Measurements from ENCODE around the gene HOMER3. TPM values are rescaled to one million over a fixed set of nuclear protein-coding genes. Genes with fewer than 3 reads are reported as not detected.
A peak's percentile ranks its signal among the peaks of the same experiment; 100 is the strongest.
"Not testable (repeated sequence)": the region's sequence is repeated elsewhere in the genome, so short reads cannot be mapped to it uniquely, and the experiment has no call there.

HOMER3 gene
- total and polyA plus RNA-seq, 10 of the 15 experiments (the other 5 are each of a cell fraction or from before 2014, with no cell fraction given): 0.18 to 10.6 (median 0.50) TPM; not detected in 2

DNA sequence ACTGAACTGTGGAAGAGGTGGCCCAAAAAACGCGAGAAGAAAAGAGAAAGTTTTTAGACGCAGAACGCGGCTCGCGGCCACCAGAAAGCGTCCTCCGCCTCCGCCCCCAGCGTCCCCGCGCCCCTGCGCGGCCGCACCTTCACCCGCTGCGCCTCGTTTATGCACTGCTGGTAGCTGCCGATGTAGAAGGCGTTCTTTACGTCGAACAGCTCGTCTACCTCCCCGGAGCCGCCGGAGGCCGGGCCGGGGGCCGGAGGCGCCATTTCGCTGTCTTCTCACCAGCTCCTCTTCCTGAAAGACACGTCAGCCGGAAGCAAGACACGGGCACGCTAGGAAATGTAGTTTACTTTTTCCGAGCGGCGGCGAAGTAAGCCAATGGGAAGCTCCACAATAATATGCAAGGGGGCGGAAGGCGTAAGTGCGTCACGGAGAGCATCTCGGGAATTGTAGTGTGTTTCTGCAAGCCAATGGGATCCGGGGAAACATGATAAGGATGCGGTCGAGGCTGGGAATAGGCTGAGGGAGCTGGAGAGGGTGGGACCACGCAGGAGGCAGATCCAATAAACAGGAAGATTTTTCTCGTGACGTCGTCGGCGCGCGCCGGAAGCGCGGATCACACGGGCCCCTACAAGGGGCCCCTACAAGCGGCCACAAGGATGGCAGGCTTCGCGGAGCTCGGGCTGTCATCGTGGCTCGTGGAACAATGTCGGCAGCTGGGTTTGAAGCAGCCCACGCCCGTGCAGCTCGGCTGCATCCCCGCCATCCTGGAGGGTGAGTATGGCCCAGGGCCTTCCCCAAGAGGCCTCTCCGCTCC is 21.7 kb downstream of the HOMER3 start, which contains the start of the genes COPE and DDX49 (continued):
- TF ChIP-seq USF2 (IDR thresholded peaks at IDR 0.05; ENCODE audit: borderline replicate concordance, low read depth, low read length) (peak; percentile 48), NBN (IDR thresholded peaks at IDR 0.05) (peak; percentile 94), TCF3 (IDR thresholded peaks at IDR 0.05; ENCODE audit: borderline replicate concordance, insufficient read depth, low read depth, low read length) (no peak), ELK1 (IDR thresholded peaks at IDR 0.05; ENCODE audit: low read depth, low read length) (peak; percentile 88)
- TF ChIP-seq, protein P1, sequence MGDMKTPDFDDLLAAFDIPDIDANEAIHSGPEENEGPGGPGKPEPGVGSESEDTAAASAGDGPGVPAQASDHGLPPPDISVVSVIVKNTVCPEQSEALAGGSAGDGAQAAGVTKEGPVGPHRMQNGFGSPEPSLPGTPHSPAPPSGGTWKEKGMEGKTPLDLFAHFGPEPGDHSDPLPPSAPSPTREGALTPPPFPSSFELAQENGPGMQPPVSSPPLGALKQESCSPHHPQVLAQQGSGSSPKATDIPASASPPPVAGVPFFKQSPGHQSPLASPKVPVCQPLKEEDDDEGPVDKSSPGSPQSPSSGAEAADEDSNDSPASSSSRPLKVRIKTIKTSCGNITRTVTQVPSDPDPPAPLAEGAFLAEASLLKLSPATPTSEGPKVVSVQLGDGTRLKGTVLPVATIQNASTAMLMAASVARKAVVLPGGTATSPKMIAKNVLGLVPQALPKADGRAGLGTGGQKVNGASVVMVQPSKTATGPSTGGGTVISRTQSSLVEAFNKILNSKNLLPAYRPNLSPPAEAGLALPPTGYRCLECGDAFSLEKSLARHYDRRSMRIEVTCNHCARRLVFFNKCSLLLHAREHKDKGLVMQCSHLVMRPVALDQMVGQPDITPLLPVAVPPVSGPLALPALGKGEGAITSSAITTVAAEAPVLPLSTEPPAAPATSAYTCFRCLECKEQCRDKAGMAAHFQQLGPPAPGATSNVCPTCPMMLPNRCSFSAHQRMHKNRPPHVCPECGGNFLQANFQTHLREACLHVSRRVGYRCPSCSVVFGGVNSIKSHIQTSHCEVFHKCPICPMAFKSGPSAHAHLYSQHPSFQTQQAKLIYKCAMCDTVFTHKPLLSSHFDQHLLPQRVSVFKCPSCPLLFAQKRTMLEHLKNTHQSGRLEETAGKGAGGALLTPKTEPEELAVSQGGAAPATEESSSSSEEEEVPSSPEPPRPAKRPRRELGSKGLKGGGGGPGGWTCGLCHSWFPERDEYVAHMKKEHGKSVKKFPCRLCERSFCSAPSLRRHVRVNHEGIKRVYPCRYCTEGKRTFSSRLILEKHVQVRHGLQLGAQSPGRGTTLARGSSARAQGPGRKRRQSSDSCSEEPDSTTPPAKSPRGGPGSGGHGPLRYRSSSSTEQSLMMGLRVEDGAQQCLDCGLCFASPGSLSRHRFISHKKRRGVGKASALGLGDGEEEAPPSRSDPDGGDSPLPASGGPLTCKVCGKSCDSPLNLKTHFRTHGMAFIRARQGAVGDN (IDR thresholded peaks at IDR 0.05): peak; percentile 37; the same call in 1 of the 2 replicates
- TF ChIP-seq, protein P2, sequence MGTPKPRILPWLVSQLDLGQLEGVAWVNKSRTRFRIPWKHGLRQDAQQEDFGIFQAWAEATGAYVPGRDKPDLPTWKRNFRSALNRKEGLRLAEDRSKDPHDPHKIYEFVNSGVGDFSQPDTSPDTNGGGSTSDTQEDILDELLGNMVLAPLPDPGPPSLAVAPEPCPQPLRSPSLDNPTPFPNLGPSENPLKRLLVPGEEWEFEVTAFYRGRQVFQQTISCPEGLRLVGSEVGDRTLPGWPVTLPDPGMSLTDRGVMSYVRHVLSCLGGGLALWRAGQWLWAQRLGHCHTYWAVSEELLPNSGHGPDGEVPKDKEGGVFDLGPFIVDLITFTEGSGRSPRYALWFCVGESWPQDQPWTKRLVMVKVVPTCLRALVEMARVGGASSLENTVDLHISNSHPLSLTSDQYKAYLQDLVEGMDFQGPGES (IDR thresholded peaks at IDR 0.05): peak; percentile 89

DNA sequence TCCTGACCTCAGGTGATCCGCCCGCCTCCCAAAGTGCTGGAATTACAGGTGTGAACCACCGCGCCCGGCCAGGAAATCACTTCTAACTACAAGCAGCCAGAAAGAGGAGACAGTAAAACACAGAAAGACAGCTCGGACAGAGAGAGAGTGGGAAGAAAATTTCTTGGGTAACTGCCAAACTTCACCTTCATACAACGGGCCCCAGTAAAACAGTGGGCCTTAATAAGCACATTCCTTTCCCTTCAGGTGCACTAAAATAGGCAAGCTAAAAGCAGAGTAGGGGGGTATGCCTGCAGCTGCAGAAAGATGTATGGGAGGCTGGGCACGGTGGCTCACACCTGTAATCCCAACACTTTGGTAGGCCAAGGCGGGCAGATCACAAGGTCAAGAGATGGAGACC is 23.4 kb downstream of the HOMER3 start:
- H3K27ac ChIP-seq (ENCODE audit: control insufficient read depth, insufficient read depth); BruUV-seq (replicated peaks); H2AFZ ChIP-seq (ENCODE audit: control insufficient read depth, low read depth, low read length); FAIRE-seq; H3K27me3 ChIP-seq (replicated peaks in 1 of 2; ENCODE audit: control insufficient read depth in 2 of 2, insufficient read depth in 2 of 2, low read length in 1 of 2); RAD21 ChIA-PET (ENCODE audit: unreplicated experiment); H3K9me3 ChIP-seq (replicated peaks; ENCODE audit: control insufficient read depth, insufficient read depth, low read length); H3K9ac ChIP-seq (ENCODE audit: control insufficient read depth, insufficient read depth, low read length); SMC1A ChIA-PET (ENCODE audit: uncharacterized antibody, unreplicated experiment); H3K4me1 ChIP-seq (ENCODE audit: control insufficient read depth, insufficient read depth, low read length); DNase-seq (ENCODE audit: low read depth, low spot score); ATAC-seq; in situ Hi-C loops (cut with MboI); H3K36me3 ChIP-seq (ENCODE audit: control insufficient read depth in 2 of 2, insufficient read depth in 2 of 2, low read length in 1 of 2); H4K20me1 ChIP-seq (ENCODE audit: control insufficient read depth, insufficient read depth); POLR2A ChIA-PET; intact Hi-C loops (cut with micrococcal nuclease; ENCODE audit: unreplicated experiment): not testable (repeated sequence)
- Histone ChIP-seq H3K79me2 (ENCODE audit: control insufficient read depth, insufficient read depth, low read length) (peaks cover 53% of the 10 kb centered on the region), H3K4me3 (peak overlapping the region; percentile 53; the same call in 1 of the 2 replicates), H3K4me2 (ENCODE audit: control insufficient read depth, insufficient read depth) (peak overlapping the region; percentile 59)
- WGBS (ENCODE audit: insufficient coverage, insufficient replicate concordance, low lambda C conversion rate, missing lambda C conversion rate): 86% methylated on average over 9 of the region's 9 CpGs
- CTCF ChIA-PET: interaction anchor here (0.7 kb wide), 1 partner anchor 149 kb away, joined by 3 read pairs; no protein-coding TSS in a partner anchor

All from GM12878 (cell line).